IMR-90 (cell line): ENCODE data around the gene GPR82.

Experiments used
- BHLHE40 ChIP-seq: fragments of 150-350 bp; IDR thresholded peaks from 2 replicates; pipeline ENCODE4 v1.6.1; 2016; ENCODE audit warnings: mild to moderate bottlenecking, low read depth, low read length
- RAD21 ChIP-seq: IDR thresholded peaks from 2 replicates; pipeline ENCODE4 v1.6.1; 2012; ENCODE audit warnings: low read length, improper control_type of control experiment
- SMC3 ChIP-seq: fragments of 150-350 bp; IDR thresholded peaks from 2 replicates; pipeline ENCODE4 v1.6.1; 2016; ENCODE audit warnings: low read depth, mild to moderate bottlenecking, antibody characterized with exemption, low read length, moderate library complexity

- TF ChIP-seq RAD21 = no peak
- TF ChIP-seq BHLHE40 = no peak
- no peak for TF ChIP-seq SMC3
These were observed 34.4 kb downstream of the GPR82 start for GRCh38 chrX:41758401-41758800.
